Measurements from ENCODE around the gene VKORC1L1. TPM values are rescaled to one million over a fixed set of nuclear protein-coding genes. Genes with fewer than 3 reads are reported as not detected.

Gene VKORC1L1
- total RNA-seq, 1 donor from 2014 or later: 25.0 TPM

- peaks cover 6% of the 10 kb centered on the region for H3K9me3 Mint-ChIP-seq (ENCODE audit: low read depth)
- no peak for DNase-seq (ENCODE audit: low spot score, unreplicated experiment)
- no peak for TF ChIP-seq CTCF (IDR thresholded peaks at IDR 0.05; ENCODE audit: unreplicated experiment)
- H3K36me3 Mint-ChIP-seq (ENCODE audit: insufficient read depth): peaks cover 7% of the 10 kb centered on the region
- H3K27ac Mint-ChIP-seq: no peak overlapping the region
- H3K4me3 Mint-ChIP-seq (ENCODE audit: low read depth): no peak overlapping the region
- H3K4me1 Mint-ChIP-seq (ENCODE audit: low read depth): peaks cover 7% of the 10 kb centered on the region
- no peaks in the 10 kb centered on the region for H3K27me3 Mint-ChIP-seq
Measured at GRCh38 chr7:65910237-65910636, 37.4 kb downstream of the VKORC1L1 start.

- Mint-ChIP-seq H3K27ac (no peak overlapping the region), H3K4me1 (ENCODE audit: low read depth) (peaks cover 10% of the 10 kb centered on the region), H3K36me3 (ENCODE audit: insufficient read depth) (peaks cover 3% of the 10 kb centered on the region), H3K4me3 (ENCODE audit: low read depth) (no peak overlapping the region), H3K27me3 (no peaks in the 10 kb centered on the region), H3K9me3 (ENCODE audit: low read depth) (no peaks in the 10 kb centered on the region)
- no peak for TF ChIP-seq CTCF (IDR thresholded peaks at IDR 0.05; ENCODE audit: unreplicated experiment)
- no peak for DNase-seq (ENCODE audit: low spot score, unreplicated experiment)
Measured at GRCh38 chr7:65912237-65912636, 39.4 kb downstream of the VKORC1L1 start.

GRCh38 chr7:65915921-65916657 lies 43.2 kb downstream of the VKORC1L1 start:
- Mint-ChIP-seq H3K36me3 (ENCODE audit: insufficient read depth) (peaks cover 14% of the 10 kb centered on the region), H3K4me3 (ENCODE audit: low read depth) (no peak overlapping the region), H3K27ac (no peak overlapping the region), H3K4me1 (ENCODE audit: low read depth) (peaks cover 5% of the 10 kb centered on the region), H3K27me3 (no peaks in the 10 kb centered on the region), H3K9me3 (ENCODE audit: low read depth) (peaks cover 6% of the 10 kb centered on the region)
- no peak for DNase-seq (ENCODE audit: low spot score, unreplicated experiment)
- TF ChIP-seq CTCF (IDR thresholded peaks at IDR 0.05; ENCODE audit: unreplicated experiment): no peak

GRCh38 chr7:65923316-65923715 lies 50.4 kb downstream of the VKORC1L1 start:
- H3K9me3 Mint-ChIP-seq (ENCODE audit: low read depth): peaks cover 6% of the 10 kb centered on the region
- no peaks in the 10 kb centered on the region for H3K27me3 Mint-ChIP-seq
- H3K36me3 Mint-ChIP-seq (ENCODE audit: insufficient read depth): peaks cover 12% of the 10 kb centered on the region
- no peak overlapping the region for H3K4me3 Mint-ChIP-seq (ENCODE audit: low read depth)
- H3K27ac Mint-ChIP-seq: no peak overlapping the region
- DNase-seq (ENCODE audit: low spot score, unreplicated experiment): no peak
- H3K4me1 Mint-ChIP-seq (ENCODE audit: low read depth): peaks cover 25% of the 10 kb centered on the region
- no peak for TF ChIP-seq CTCF (IDR thresholded peaks at IDR 0.05; ENCODE audit: unreplicated experiment)

GRCh38 chr7:65924193-65924592 lies 51.3 kb downstream of the VKORC1L1 start:
- Mint-ChIP-seq H3K36me3 (ENCODE audit: insufficient read depth) (peaks cover 10% of the 10 kb centered on the region), H3K4me3 (ENCODE audit: low read depth) (no peak overlapping the region), H3K4me1 (ENCODE audit: low read depth) (peaks cover 27% of the 10 kb centered on the region), H3K27me3 (no peaks in the 10 kb centered on the region), H3K9me3 (ENCODE audit: low read depth) (peaks cover 6% of the 10 kb centered on the region), H3K27ac (no peak overlapping the region)
- DNase-seq (ENCODE audit: low spot score, unreplicated experiment): no peak
- no peak for TF ChIP-seq CTCF (IDR thresholded peaks at IDR 0.05; ENCODE audit: unreplicated experiment)
